Nucleus accumbens (tissue), 56 donors: ENCODE data around the gene LAMC1.

Experiments used
- DNase-seq, 56 donors: peaks; one replicate each; lab custom pipeline; 2025; lab: John Stamatoyannopoulos, UW

LAMC1 gene

GRCh38 chr1:183023146-183023600, at the start of gene LAMC1:
Gene LAMC1, plus strand, starts transcription at chr1:183023420. Its CDS starts 297 bp downstream, at chr1:183023717.
- DNase-seq: peak in 44 of 56 donors; percentile 3 to 73 (median 38)

GRCh38 chr1:182974506-182975191, 48.6 kb upstream of the LAMC1 start:
- no peak for DNase-seq

GRCh38 chr1:182977480-182977879, 45.7 kb upstream of the LAMC1 start:
- DNase-seq: no peak

GRCh38 chr1:182978151-182978853, 44.9 kb upstream of the LAMC1 start:
- no peak for DNase-seq

GRCh38 chr1:182984138-182984537, 39.1 kb upstream of the LAMC1 start:
- DNase-seq: no peak

- no peak for DNase-seq
Measured at GRCh38 chr1:182984621-182985020, 38.6 kb upstream of the LAMC1 start.

GRCh38 chr1:182985876-182986275, 37.3 kb upstream of the LAMC1 start:
- DNase-seq: no peak

- DNase-seq: no peak
Measured at GRCh38 chr1:182990413-182991144, 32.6 kb upstream of the LAMC1 start.

- no peak for DNase-seq
Measured at GRCh38 chr1:182993746-182994145, 29.5 kb upstream of the LAMC1 start.

GRCh38 chr1:182995894-182996293, 27.3 kb upstream of the LAMC1 start:
- no peak for DNase-seq

GRCh38 chr1:182996816-182997215, 26.4 kb upstream of the LAMC1 start:
- no peak for DNase-seq

GRCh38 chr1:182998482-182998881, 24.7 kb upstream of the LAMC1 start:
- DNase-seq: no peak

GRCh38 chr1:183000167-183000962, 22.9 kb upstream of the LAMC1 start:
- no peak for DNase-seq

- no peak for DNase-seq
Measured at GRCh38 chr1:183002267-183002666, 21.0 kb upstream of the LAMC1 start.

- no peak for DNase-seq
Measured at GRCh38 chr1:183002797-183003196, 20.4 kb upstream of the LAMC1 start.

- DNase-seq: no peak
Measured at GRCh38 chr1:183003203-183003602, 20.0 kb upstream of the LAMC1 start.

- DNase-seq: no peak
Measured at GRCh38 chr1:183004141-183004540, 19.1 kb upstream of the LAMC1 start.

- no peak for DNase-seq
Measured at GRCh38 chr1:183011859-183012258, 11.4 kb upstream of the LAMC1 start.

- DNase-seq: no peak
Measured at GRCh38 chr1:183012301-183012994, 10.8 kb upstream of the LAMC1 start.
